GM21825 (cell line): ENCODE data around the gene LONP1.
"Not testable (repeated sequence)": the region's sequence is repeated elsewhere in the genome, so short reads cannot be mapped to it uniquely, and the experiment has no call there.

Experiments
- ATAC-seq: cut with Tn5 transposase; IDR thresholded peaks from one replicate; pipeline ENCODE4 v1.9.1; 2021; ENCODE audit warnings: mild to moderate bottlenecking, moderate library complexity; ENCODE audit not compliant: unreplicated experiment

Gene LONP1, protein sequence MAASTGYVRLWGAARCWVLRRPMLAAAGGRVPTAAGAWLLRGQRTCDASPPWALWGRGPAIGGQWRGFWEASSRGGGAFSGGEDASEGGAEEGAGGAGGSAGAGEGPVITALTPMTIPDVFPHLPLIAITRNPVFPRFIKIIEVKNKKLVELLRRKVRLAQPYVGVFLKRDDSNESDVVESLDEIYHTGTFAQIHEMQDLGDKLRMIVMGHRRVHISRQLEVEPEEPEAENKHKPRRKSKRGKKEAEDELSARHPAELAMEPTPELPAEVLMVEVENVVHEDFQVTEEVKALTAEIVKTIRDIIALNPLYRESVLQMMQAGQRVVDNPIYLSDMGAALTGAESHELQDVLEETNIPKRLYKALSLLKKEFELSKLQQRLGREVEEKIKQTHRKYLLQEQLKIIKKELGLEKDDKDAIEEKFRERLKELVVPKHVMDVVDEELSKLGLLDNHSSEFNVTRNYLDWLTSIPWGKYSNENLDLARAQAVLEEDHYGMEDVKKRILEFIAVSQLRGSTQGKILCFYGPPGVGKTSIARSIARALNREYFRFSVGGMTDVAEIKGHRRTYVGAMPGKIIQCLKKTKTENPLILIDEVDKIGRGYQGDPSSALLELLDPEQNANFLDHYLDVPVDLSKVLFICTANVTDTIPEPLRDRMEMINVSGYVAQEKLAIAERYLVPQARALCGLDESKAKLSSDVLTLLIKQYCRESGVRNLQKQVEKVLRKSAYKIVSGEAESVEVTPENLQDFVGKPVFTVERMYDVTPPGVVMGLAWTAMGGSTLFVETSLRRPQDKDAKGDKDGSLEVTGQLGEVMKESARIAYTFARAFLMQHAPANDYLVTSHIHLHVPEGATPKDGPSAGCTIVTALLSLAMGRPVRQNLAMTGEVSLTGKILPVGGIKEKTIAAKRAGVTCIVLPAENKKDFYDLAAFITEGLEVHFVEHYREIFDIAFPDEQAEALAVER

DNA sequence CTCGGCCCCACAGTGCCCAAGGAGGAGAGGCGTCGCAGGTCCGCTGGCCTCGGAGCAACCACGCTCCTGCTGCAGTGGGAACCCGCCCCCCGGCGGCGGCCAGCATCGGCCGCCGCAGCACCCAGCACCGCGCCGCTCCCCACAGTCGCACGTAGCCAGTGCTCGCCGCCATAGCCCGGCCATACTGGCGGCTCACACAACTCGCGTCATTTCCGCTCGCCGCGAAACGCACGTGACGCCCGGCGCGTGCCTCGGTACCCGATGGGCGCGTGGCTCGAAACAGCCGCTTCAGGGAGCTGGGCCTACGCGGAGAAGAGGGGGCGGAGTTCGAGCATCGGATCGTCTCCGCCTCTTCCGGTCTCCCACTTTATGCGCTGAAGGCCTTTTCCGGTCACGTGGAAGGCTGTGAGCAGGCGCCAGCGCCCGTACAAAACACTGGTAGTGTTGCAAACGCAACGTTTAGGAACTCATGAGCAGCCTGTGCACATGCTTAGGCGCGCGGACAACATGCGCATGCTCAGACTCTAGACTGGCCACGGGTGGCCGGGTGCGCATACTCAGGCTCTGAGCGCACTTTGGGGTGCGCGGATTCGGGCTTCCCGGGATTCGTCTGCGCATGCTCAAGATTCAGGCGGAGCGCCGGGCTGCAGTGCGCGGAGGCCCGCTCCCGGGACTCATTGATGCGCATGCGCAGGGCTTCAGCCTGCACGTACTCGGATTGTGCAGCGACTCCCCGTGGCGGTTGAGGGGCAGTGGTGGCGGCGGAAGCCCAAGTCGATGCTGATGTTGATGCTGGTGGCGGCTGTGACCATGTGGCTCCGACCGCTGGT, at the start of gene LONP1, which contains the start of gene CATSPERD:
Gene LONP1, minus strand, starts transcription at position 186 of the 830 bp plus-strand sequence. Its CDS starts 14 bp downstream, at position 172.
Gene CATSPERD, plus strand, starts transcription at position 677 of the 830 bp plus-strand sequence. Its CDS starts 101 bp downstream, at position 778.
- peak; percentile 84 for ATAC-seq

DNA sequence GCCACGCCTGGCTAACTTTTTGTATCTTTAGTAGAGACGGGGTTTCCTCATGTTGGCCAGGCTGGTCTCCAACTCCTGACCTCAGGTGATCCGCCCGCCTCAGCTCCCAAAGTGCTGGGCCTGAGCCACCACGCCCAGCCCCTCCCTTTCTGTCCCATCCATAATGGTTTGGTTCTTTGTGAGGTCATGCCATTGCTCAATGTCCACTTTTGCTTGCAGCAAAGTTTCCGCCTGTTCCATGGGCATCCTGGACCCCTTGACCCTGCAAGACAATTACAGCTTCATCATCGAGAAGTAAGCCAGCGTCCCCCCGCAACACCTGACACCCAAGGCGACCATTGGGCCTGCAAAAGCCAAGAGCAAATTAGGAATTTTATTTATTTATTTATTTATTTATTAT, 48.0 kb upstream of the LONP1 start:
- ATAC-seq: no peak

DNA sequence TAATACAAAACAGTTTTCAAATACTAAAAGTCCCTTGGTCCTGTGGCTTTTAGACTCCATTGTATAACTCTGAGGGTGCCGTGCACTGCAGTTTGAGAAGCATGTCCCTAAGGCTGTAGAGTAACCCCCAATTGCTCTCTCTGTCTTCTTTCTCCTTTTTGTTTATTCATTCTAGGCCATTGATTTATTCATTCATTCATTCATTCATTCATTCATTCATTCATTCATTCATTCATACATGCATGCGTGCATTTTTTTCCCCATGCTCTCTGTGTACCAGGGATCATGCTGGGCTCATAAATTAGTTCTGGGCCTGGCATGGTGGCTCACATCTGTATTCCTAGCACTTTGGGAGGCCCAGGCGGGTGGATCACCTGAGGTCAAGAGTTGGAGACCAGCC, 45.3 kb upstream of the LONP1 start:
- ATAC-seq: no peak

DNA sequence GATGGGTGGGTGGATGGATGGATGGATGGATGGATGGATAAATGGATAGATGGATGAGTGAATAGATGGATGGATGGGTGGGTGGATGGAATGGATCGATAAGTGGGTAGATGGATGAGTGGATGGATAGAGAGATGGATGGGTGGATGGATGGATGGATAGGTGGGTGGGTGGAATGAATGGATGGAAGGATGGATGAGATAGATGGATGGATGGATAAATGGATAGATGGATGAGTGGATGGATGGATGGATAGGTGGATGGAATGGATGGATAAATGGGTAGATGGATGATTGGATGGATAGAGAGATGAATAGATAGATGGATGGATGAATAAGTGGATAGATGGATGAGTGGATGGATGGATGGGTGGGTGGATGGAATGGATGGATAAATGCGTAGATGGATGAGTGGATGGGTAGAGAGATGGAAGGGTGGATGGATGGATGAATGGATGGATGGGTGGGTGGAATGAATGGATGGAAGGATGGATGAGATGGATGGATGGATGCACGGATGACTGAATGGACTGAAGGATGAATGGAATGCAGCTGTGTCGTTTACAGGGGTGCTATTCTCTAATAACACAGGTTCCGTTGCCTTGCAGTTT, 42.8 kb upstream of the LONP1 start:
- no peak for ATAC-seq

DNA sequence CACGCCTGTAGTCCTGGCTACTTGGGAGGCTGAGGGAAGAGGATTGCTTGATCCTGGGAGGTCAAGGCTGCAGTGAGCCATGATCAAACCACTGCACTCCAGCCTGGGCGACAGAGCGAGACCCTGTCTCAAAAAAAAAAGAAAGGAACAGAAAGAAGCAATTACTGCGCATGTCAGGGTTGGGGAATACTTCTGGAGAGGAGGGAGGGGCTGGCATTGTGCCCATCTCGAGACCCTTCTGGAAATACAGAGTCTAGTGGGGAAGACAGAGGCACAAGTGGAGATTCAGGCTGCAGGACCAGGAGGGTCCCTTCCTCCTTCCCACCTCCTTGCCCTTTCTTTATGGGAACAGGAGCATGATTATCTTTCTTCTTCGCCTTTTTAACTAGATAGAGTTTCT, 33.8 kb upstream of the LONP1 start:
- no peak for ATAC-seq

DNA sequence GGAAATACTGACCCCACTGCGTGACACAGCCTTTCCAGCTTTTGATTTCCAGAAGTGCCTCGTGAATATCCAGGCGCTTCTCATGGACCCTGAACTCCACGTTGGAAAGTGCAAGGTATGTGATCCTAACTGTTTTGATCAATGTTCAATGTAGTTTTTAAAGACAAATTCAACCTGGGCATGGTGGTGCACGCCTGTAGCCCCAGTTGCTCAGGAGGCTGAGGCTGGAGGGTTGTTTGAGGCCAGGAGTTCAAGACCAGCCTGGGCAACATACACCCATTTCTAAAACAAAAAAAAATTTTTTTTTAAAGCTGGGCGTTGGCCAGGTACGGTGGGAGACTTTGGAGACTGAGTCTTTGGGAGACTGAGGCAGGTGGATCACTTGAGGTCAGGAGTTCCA, 31.8 kb upstream of the LONP1 start:
- ATAC-seq: no peak

DNA sequence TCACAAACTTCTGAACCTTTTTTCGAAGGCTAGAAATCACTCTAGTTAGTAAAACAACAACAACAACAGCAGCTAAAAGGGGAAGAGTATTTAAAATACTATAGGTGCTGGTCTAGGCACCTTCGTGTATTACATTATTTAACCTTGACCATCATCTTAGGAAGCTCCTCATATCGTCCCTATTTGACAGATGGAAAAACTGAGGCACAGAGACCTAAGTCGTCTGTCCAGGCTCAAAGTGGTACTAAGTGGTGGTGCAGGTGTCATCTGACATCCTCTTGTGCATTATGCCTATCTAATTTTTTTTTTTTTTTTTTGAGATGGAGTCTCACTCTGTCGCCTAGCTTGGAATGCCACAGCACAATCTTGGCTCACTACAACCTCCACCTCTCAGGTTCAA, 29.6 kb upstream of the LONP1 start:
- no peak for ATAC-seq

DNA sequence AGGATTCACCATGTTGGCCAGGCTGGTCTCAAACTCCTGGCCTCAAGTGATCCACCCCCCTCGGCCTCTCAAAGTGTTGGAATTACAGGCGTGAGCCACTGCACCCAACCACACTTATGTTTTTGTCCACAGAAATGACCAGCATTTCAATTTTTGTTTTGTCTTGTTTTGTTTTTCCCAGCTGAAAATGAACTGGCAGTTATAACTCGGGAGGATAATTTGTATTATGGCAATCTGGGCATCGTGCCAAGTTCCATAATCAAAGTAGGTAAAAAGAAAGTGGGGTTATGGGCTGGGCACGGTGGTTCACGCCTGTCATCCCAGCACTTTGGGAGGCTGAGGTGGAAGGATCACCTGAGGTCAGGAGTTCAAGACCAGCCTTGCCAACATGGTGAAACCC, 29.0 kb upstream of the LONP1 start:
- ATAC-seq: not testable (repeated sequence)

DNA sequence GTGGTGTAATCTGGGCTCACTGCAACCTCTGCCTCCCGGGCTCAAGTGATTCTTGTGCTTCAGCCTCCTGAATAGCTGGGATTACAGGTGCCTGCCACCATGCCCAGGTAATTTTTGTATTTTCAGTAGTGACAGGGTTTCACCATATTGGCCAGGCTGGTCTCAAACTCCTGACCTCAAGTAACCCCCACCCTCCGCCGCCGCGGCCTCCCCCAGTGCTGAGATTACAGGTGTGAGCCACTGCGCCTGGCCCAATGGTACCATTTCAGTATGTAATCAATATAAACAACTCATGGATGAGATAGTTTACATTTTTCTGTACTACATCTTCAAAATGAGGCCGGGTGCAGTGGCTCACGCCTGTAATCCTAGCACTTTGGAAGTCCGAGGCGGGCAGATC, 25.1 kb upstream of the LONP1 start:
- not testable (repeated sequence) for ATAC-seq

DNA sequence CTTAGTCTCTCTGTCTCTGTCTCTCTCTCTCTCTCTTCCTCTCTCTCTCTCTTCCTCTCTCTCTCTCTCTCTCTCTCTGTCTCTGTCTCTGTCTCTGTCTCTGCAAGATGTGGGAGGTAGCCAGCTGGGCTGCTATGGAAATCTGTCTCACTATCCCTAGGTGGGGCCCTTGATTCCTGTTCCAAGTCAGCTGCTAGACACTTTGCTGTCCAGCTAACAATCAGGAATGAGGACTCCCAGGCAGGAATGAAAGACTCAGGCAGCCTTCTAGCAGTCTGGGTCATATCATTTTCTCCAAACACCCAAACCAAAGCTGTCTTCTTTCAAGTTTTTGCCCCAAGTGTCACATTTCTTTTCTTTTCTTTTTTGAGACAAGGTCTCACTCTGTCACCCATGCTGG, 23.7 kb upstream of the LONP1 start:
- ATAC-seq: no peak

DNA sequence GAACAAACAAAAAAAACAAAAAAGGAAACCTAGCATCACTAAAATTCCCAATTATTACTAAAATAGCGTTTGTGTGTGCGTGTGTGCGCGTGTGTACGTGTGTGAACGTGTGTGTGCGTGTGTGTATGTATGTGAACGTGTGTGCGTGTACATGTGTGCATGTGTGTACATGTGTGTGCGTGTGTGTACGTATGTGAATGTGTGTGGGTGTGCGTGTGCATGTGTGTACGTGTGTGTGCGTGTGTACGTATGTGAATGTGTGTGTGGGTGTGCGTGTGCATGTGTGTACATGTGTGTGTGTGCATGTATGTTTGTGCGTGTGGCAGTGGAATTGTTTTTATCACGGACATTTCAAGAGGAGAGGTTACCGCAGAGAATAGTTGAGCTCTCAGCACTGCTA, 22.1 kb upstream of the LONP1 start:
- no peak for ATAC-seq

DNA sequence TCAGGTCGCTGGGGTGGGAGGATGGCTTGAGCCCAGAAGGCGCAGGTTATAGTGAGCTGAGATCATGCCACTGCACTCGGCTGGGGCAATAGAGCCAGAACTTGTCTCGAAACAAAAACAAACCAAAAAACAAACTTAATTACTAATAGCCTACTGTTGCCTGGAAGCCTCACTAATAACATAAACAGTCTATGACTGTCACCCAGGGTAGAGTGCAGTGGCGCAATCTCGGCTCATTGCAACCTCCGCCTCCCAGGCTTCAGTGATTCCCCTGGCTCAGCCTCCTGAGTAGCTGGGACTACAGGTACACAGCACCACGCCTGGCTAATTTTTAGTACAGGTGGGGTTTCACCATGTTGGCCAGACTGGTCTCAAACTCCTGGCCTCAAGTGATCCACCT, 18.5 kb upstream of the LONP1 start:
- no peak for ATAC-seq

DNA sequence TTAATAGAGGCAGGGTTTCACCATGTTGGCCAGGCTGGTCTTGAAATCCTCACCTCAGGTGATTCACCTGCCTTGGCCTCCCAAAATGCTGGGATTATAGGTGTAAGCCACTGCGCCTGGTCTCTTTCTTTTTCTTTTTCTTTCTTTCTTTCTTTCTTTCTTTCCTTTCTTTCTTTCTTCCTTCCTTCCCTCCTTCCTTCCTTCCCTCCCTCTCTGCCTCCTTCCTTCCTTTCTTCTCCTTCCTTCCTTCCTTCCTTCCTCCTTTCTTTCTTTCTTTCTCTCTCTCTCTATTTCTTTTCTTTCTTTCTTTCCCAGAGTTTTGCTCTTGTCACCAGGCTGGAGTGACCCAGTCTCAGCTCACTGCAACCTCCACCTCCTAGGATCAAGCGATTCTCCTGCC, 13.2 kb upstream of the LONP1 start:
- ATAC-seq: not testable (repeated sequence)

DNA sequence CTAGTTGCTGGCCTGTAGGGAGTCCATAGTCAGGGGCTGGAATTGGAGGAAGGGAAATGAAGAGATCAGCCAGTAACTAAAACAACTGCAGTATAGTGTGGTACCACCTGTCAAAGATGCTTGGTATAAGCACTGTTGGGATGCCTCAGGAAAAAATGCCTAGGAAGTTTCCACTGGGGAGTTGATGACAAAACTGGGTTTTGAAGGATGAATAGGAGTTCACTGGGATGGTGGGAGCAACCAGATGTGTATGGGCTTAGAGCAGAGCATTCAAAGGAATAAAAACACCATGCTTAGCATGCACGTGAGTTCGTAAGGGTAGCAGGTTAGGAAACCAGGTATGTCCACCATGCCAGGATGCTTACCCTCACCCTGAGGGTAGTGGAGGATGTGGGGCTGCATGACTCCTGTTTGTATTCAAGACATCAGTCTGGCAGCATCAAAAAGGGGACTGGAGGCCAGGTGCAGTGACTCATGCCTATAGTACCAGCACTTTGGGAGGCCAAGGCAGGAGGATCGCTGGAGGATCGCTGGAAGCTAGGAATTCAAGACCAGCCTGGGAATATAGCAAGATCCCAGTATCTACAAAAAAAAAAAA, 7.6 kb upstream of the LONP1 start:
- ATAC-seq: no peak

DNA sequence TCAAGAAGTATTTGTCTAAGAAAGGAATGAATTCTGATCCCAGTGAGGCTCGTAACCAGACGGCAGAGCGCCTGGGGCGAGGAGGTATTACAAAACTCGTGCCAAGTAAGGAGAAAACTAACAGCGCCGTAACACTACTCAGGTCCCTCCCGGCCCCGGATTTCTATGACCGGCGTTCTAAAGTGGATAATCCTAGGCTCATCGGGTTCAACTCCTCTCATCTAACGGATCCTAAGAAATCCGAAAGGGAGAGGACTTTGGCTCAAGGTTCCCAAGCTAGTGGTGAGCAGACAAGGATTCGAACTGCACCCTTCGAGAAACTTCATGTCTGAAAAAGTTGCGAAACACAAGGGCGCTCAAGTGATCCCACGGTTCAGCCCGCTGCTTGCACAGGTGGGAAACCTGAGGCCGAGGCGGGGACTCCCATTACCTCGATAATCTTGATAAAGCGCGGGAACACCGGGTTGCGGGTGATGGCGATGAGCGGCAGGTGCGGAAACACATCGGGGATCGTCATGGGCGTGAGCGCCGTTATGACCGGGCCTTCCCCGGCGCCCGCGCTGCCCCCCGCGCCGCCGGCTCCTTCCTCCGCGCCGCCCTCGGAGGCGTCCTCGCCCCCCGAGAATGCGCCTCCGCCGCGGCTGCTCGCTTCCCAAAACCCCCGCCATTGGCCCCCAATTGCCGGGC, 529 bp downstream of the LONP1 start:
- ATAC-seq: no peak

DNA sequence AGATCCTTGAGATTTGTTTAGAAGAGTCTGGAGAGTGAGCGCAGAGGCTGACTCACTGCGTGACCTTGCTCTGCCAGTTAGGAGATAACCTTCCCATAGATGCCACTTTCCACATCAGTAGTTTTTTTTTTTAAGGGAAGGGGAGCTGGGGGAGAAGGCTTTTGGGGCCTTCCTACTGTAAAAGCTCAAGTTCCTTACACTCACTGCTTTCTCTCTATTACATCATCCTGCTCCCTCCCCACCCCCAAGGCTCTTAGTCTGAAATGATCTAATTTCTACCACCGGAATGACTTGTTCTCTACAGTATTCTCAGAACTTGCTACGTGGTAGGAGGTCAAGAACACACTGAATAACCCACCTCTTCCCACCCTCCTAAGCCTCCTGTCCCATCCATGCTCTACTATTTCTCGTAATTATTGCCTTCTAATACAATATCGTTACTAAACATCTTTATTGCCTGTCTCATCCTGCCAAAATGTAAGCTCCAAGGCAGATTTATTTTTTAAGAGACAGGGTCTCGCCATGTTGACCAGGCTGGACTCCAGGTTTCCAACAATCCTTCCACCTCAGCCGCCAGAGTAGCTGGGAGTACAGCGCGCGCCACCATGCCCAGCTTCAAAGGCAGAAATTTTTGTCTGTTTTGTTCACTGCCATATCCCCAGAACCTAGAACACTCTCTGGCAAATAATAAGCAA, 1.2 kb downstream of the LONP1 start:
- ATAC-seq: no peak

DNA sequence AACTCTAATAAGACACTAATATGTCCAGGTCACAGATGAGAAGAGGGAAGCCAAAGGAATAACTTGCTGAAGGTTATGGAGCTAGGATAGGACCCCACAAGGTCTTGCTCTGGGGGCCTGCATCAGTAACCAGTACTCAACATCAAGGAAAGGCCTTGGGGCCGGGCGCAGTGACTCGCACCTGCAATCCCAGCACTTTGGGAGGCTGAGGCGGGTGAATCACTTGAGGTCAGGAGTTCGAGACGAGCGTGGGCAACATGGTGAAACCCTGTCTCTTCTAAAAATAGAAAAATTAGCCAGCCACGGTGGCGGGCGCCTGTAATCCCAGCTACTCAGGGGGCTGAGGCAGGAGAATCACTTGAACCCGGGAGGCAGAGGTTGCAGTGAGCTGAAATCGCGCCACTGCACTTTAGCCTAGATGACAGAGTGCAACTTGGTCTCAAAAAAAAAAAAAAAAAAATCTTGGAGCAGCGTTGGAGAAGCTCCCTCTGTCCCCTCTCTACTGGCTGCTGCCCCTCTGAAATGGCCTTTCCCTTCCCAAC, 1.8 kb downstream of the LONP1 start:
- ATAC-seq: no peak

DNA sequence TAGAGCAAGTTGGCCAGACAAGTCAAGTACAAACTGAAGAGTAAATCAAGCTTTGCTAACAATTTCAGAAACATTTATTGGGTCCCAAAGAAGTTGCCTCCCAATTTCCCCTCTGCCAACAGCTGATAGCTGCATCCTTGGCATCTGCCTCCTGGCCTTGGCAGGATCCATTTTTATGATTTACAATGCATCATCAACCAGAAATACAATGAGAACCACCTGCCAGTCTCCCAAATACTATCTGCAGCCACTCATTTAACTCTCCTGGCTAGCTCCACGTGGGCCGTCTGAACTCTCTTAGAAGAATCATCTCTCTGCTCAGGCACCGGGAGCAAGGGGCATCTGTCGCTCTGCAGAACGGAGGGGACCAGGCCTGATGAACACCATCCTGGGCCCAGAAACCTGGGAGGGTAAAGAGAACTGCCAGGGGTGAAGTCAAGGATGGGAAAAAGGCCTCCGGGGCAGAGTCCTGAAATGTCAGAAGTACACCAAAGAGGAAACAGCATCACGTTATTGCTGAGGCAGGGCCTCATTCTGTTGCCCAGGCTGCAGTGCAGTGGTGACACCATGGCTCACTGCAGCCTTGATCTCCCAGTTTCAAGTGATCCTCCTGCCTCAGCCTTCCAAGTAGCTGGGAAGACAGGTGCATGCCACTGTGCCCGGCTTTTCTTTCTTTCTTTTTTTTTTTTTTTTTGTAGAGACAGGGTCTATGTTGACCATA, 2.6 kb downstream of the LONP1 start:
- ATAC-seq: no peak
